Vagina (tissue), 2 donors: ENCODE data around the gene SETBP1. TPM values are rescaled to one million over a fixed set of nuclear protein-coding genes. Genes with fewer than 3 reads are reported as not detected.

ENCODE experiments used
- DNase-seq, 2 donors: peaks; one replicate each; pipeline ENCODE4 v3.0.0-alpha.2; 2017; ENCODE audit errors: extremely low spot score in 2 of 2
- H3K27ac ChIP-seq: fragments of 200-600 bp; sonication (generic); one replicate; pipeline ENCODE4 v1.5.1; 2019
- H3K27me3 ChIP-seq: fragments of 200-600 bp; sonication (generic); one replicate; pipeline ENCODE4 v1.5.1; 2019
- H3K36me3 ChIP-seq, 2 donors: fragments of 200-600 bp; sonication (generic); one replicate each; pipeline ENCODE4 v1.5.1; 2017 to 2019
- H3K4me1 ChIP-seq: fragments of 200-600 bp; sonication (generic); one replicate; pipeline ENCODE4 v1.5.1; 2019
- H3K4me3 ChIP-seq, 2 donors: fragments of 200-600 bp; sonication (generic); 1 replicate in 1 of 2; 2 replicates in 1 of 2; pipeline ENCODE4 v1.5.1; 2016 to 2019
- H3K9me3 ChIP-seq: fragments of 200-600 bp; sonication (generic); one replicate; pipeline ENCODE4 v1.5.1; 2019
- POLR2A ChIP-seq, 2 donors: fragments of 450-650 bp; IDR thresholded peaks; one replicate each; pipeline ENCODE4 v1.6.1; 2017; ENCODE audit warnings: antibody characterized with exemption in 2 of 2, mild to moderate bottlenecking in 2 of 2, moderate library complexity in 2 of 2
- POLR2AphosphoS5 ChIP-seq, 2 donors: sonication (generic); formaldehyde crosslinking; IDR thresholded peaks; one replicate each; pipeline ENCODE4 v1.9.0; 2017; ENCODE audit warnings: antibody characterized with exemption in 2 of 2, mild to moderate bottlenecking in 2 of 2, low read depth in 1 of 2; ENCODE audit not compliant: insufficient read depth in 1 of 2
- intact Hi-C: fragments of 100-400 bp; cut with DNase I; formaldehyde crosslinking; loops from one replicate; pipeline ENCODE4 v1.15.1; 2023
- total RNA-seq: library from RNA; depleted of rRNA; stranded (reverse); fragments of >200 nt; gene quantifications from one replicate; pipeline ENCODE4 v1.2.3, GENCODE V29; 2016
- TF ChIP-seq, protein P1 (sequence below), 3 experiments: fragments of 450-650 bp in 2 of 3; fragments of 200-600 bp in 1 of 3; sonication (generic) in 1 of 3; IDR thresholded peaks; one replicate each; pipeline ENCODE4 v1.5.1; 2017 to 2019; ENCODE audit warnings: antibody characterized with exemption in 3 of 3, mild to moderate bottlenecking in 2 of 3, moderate library complexity in 2 of 3

SETBP1 gene
- total RNA-seq, 1 donor from 2014 or later: 38.1 TPM

DNA sequence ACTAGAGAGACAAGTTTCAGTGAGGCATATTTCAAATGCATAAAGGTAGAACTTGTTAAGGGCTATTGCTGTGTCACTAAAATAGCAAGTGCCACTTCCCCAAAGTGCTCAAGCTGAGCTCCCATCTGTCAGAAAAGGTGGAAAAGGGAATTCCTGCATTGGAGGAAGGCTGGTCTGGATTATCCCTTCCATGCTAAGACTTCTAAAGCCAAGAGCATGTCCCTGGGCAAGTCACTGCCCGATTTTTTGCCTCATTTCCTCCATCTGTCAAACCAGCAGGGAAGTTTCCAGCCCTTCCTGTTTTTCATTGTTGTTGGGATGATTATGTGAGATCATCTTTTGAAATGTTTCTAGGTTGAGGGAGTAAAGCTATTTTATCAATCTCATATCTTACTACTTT, 175.5 kb downstream of the SETBP1 start:
- TF ChIP-seq, protein P1, sequence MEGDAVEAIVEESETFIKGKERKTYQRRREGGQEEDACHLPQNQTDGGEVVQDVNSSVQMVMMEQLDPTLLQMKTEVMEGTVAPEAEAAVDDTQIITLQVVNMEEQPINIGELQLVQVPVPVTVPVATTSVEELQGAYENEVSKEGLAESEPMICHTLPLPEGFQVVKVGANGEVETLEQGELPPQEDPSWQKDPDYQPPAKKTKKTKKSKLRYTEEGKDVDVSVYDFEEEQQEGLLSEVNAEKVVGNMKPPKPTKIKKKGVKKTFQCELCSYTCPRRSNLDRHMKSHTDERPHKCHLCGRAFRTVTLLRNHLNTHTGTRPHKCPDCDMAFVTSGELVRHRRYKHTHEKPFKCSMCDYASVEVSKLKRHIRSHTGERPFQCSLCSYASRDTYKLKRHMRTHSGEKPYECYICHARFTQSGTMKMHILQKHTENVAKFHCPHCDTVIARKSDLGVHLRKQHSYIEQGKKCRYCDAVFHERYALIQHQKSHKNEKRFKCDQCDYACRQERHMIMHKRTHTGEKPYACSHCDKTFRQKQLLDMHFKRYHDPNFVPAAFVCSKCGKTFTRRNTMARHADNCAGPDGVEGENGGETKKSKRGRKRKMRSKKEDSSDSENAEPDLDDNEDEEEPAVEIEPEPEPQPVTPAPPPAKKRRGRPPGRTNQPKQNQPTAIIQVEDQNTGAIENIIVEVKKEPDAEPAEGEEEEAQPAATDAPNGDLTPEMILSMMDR (IDR thresholded peaks at IDR 0.05): no peak
- TF ChIP-seq POLR2A (IDR thresholded peaks at IDR 0.05) (no peak), POLR2AphosphoS5 (IDR thresholded peaks at IDR 0.05; ENCODE audit: insufficient read depth in 1 of 2, low read depth in 1 of 2) (no peak)
- H3K27ac ChIP-seq: no peak overlapping the region
- H3K4me3 ChIP-seq: no peak overlapping the region
- peaks cover 61% of the 10 kb centered on the region for H3K4me1 ChIP-seq
- intact Hi-C loops: no loop called here
- H3K9me3 ChIP-seq: no peaks in the 10 kb centered on the region
- DNase-seq: no peak
- no peaks in the 10 kb centered on the region for H3K27me3 ChIP-seq
- H3K36me3 ChIP-seq: no peaks in the 10 kb centered on the region

DNA sequence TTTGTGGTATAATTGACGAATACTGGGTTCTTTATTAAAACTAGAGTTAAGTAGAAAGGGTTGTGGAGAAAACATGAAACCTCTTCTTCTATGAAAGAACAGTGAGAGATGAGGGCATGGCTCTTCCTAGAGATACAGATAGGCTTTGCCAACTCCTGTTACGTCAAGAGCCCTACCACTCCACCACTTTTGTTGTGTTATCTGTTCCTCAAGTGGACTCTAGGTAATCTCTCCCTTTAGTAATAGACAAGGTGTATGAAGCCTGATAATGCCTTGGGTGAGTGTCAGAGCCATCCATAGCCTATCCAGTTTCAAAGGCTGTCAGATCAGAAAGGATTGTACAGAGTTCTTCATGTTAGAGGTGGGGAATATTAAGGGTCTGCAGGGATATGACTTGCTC, 176.4 kb downstream of the SETBP1 start:
- TF ChIP-seq, protein P1 (IDR thresholded peaks at IDR 0.05): no peak
- no peak for TF ChIP-seq POLR2AphosphoS5 (IDR thresholded peaks at IDR 0.05; ENCODE audit: insufficient read depth in 1 of 2, low read depth in 1 of 2)
- TF ChIP-seq POLR2A (IDR thresholded peaks at IDR 0.05): no peak
- Histone ChIP-seq H3K4me3 (no peak overlapping the region), H3K27ac (no peak overlapping the region), H3K4me1 (peaks cover 53% of the 10 kb centered on the region), H3K9me3 (no peaks in the 10 kb centered on the region), H3K36me3 (no peaks in the 10 kb centered on the region), H3K27me3 (no peaks in the 10 kb centered on the region)
- no peak for DNase-seq
- intact Hi-C loops: no loop called here

DNA sequence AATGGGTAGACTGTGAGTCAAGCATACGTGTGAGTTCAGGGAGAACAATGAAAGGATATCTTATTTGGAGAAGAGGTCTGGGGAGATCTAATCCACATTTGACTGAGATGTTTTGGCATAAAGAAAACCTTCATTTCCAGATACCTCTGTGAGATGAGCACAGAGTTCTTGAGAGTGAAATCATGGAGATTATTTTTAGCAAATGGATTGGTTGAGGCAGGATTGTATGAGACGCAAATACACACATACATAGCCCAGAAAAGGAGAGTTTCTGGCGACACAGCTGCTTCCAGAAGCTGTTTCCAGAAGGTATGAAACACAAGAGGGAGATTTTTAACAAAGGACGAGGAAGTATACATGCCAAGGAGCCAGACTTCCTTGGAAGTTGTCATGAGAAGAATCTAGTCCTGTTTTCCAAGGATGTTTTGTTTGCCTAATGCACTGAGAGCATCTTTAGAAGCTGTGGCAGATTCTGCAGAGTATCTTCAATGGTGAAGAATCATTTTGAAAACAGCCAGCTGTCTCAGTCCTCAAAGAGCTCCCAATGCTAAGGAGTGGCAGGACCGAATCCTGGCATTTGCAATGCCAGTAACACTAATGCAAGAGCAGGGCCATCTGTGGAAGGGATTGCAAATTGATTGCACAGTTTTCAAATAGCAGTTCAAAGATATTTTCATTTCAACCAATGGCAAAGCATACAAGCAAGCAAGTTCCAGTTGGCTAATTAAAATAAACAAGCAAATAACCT, 177.2 kb downstream of the SETBP1 start:
- TF ChIP-seq POLR2A (IDR thresholded peaks at IDR 0.05) (no peak), POLR2AphosphoS5 (IDR thresholded peaks at IDR 0.05; ENCODE audit: insufficient read depth in 1 of 2, low read depth in 1 of 2) (no peak)
- TF ChIP-seq, protein P1 (IDR thresholded peaks at IDR 0.05): no peak
- H3K4me1 ChIP-seq: peaks cover 49% of the 10 kb centered on the region
- no peaks in the 10 kb centered on the region for H3K27me3 ChIP-seq
- intact Hi-C loops: no loop called here
- no peaks in the 10 kb centered on the region for H3K9me3 ChIP-seq
- no peak for DNase-seq
- H3K27ac ChIP-seq: no peak overlapping the region
- H3K4me3 ChIP-seq: no peak overlapping the region
- no peaks in the 10 kb centered on the region for H3K36me3 ChIP-seq

DNA sequence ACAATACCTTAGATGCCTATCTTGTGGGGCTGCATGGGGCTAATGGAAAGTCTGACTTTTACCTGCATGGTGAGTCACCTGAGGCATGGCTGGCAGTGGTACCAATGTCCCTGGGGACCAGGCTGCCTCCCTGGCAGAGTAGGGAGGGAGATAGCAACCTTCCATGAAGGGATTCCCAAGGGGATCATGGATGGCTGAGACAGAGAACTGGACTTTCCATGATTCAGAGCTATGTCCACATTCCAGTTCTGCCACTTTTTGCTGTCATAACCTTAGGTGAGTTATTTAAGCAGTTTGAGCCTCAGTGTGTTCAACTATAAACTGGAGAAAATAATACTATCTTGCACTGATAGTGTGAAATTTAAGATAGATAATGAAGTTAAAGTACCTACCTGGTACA, 178.6 kb downstream of the SETBP1 start:
- Histone ChIP-seq H3K4me1 (peaks cover 47% of the 10 kb centered on the region), H3K4me3 (no peak overlapping the region), H3K27me3 (no peaks in the 10 kb centered on the region), H3K27ac (no peak overlapping the region), H3K36me3 (no peaks in the 10 kb centered on the region), H3K9me3 (no peaks in the 10 kb centered on the region)
- TF ChIP-seq, protein P1 (IDR thresholded peaks at IDR 0.05): no peak
- no peak for TF ChIP-seq POLR2A (IDR thresholded peaks at IDR 0.05)
- no peak for TF ChIP-seq POLR2AphosphoS5 (IDR thresholded peaks at IDR 0.05; ENCODE audit: insufficient read depth in 1 of 2, low read depth in 1 of 2)
- intact Hi-C loops: no loop called here
- DNase-seq: no peak

DNA sequence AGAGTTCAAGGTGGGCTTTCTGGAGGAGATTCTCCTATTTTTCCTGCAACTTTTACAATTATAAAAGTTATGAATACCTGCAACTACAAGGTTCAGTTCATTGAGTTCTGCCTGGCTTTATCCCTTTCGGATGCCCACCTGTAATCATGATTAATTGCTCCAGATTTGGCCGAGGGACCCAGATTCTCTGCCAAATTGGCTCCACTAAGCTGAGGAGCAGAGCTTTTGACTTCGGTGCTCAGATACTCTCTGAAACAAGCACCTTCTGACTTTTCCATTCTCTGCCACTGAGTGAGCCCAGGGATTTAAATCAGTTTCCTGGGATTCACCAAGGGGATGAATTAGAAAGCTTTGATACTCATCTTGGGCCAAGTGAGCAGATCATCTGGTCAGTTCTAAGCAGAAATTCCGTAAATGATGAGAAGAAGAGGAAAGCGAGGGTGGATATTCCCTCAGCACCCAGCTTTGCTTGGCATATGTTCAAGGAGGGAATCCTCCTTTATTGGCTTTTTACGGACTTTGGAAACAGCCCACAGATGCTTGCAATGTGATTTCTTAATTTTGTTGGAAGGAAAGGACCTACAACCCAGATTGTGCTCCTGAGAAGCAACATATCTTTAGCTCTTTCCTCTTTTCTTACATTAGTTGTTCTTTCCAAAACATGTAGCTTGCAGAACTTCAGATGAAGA, 179.2 kb downstream of the SETBP1 start:
- Histone ChIP-seq H3K4me3 (no peak overlapping the region), H3K27me3 (no peaks in the 10 kb centered on the region), H3K36me3 (no peaks in the 10 kb centered on the region), H3K9me3 (no peaks in the 10 kb centered on the region), H3K4me1 (peaks cover 47% of the 10 kb centered on the region), H3K27ac (no peak overlapping the region)
- TF ChIP-seq POLR2AphosphoS5 (IDR thresholded peaks at IDR 0.05; ENCODE audit: insufficient read depth in 1 of 2, low read depth in 1 of 2) (peak in 1 of 2 donors; percentile 21), POLR2A (IDR thresholded peaks at IDR 0.05) (no peak)
- no peak for DNase-seq
- intact Hi-C loops: no loop called here
